ENCODE results near the gene TPSAB1.
"Not testable (repeated sequence)": the region's sequence is repeated elsewhere in the genome, so short reads cannot be mapped to it uniquely, and the experiment has no call there.

Gene TPSAB1

GRCh38 chr16:1223355-1224214 is 16.9 kb upstream of the TPSAB1 start:
- DNase-seq (ENCODE audit: low read depth, low spot score) = no peak

DNA sequence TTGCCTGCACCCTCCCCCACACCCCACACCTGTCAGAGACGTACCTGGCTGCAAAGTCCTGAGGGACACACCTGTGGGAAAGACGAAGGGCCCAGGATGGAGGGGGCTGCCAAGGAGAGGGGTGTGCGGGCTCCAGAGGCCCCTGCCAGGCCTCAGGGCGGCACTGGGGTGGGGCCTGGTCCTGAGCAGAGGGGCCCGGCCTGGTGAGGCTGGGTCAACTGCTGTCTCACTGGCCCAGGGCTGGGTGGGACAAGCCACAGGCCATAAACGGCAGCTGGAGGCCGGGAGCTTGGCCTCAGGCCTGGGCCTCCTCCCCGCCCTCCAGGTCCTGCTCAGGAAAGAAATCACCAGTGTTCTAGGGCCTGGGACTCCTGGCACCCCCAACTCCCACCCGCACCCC is 15.9 kb upstream of the TPSAB1 start:
- no peak for DNase-seq (ENCODE audit: low read depth, low spot score)

- DNase-seq (ENCODE audit: low read depth, low spot score) = no peak
Observed at GRCh38 chr16:1225051-1225451, 15.5 kb upstream of the TPSAB1 start, which contains the start of gene TPSG1. TPSG1 (minus strand) TSS chr16:1225268; CDS start chr16:1225252, 16 bp downstream.

GRCh38 chr16:1225728-1226311 is 14.7 kb upstream of the TPSAB1 start:
- not testable (repeated sequence) for DNase-seq (ENCODE audit: low read depth, low spot score)

DNA sequence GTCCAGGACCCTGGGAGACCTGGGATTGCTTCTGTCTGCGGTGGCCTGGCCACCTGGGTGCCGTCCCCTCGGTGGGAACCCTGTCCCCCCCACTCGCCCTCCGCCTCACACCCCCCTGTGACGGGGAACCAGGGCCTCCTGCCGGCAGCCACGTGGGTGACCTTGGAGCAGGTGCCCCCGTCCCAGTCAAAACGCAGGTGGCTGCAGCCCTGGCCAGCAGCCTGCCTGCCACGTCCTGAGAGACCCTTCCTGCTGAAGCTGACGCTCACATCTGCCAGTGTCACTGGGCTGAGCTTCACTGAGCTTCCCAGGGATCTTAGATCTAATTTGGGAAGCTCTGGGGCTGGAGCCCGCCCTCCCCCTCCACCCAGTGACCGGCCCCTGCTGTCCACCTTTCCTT is 13.8 kb upstream of the TPSAB1 start:
- not testable (repeated sequence) for DNase-seq (ENCODE audit: low read depth, low spot score)

DNA sequence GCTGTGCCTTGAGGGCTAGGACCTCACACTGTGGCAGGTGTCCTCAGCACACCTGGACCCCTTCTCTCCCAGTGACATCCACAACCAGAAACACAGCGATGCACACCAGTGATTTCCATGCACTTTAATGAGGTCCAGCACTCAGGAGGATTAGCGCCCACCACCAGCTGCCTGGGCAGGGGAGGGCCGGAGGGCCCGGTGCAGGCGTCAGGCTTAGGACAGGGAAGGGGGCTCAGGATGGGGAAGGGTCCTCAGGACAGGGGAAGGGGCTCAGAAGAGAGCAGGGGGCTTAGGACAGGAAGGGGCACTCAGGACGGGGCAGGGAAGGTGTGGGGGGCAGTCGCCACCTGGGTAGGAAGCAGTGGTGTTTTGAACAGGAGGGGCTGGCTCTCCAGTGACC is 12.3 kb upstream of the TPSAB1 start:
- not testable (repeated sequence) for DNase-seq (ENCODE audit: low read depth, low spot score)

DNA sequence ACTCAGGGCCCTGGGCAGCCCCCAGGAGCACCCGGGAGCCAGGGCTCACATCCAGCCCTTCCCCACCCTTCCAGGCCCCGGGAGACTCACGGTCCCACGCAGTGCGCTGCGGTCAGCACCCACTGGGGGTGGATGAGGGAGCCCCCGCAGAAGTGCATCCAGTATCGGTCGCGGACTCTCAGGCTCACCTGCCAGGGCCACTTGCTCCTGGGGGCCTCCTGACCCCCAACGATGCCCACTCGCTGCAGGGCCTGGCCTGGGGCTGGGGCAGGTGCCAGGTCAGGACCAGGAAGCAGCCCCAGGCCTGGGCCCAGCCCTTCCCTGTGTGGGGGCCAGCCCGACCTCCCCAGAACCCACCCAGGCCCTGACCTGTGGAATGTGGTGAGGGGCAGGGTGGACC is 11.0 kb upstream of the TPSAB1 start:
- DNase-seq (ENCODE audit: low read depth, low spot score) = not testable (repeated sequence)

- DNase-seq (ENCODE audit: low read depth, low spot score) = not testable (repeated sequence)
Observed at GRCh38 chr16:1230084-1230470, 10.4 kb upstream of the TPSAB1 start, which contains the start of gene TPSB2. TPSB2 (minus strand) TSS chr16:1230184; CDS start chr16:1229951, 233 bp downstream.

DNA sequence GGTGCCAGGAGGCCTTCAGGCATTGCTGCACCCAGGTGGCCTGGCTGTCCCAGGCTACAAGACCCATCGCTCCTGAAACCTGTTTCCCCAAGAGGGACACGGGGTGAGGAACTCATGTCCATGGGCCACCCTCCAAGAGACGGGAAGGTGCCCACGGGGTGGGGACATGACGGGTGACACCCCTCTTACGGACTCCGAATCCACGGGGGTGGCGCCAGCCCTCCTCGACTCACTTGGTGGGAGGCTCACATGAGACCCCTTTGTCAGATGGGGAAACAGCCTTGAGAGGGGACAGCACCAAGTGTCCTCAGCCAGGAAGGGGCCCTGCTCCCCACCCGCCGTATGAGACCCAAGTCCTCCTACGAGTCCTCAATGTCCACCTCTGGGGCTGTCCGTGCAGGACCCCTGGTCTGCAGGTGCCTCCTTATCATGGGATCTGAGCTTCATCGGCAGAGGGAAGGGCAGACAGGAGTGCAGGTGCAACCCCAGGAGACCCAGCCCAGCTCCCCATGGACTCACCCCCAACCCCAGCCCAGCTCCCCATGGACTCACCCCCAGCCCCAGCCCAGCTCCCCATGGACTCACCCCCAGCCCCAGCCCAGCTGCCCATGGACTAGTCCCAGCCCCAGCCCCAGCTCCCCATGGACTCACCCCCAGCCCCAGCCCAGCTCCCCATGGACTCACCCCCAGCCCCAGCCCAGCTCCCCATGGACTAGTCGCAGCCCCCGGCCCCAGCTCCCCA is 9.9 kb upstream of the TPSAB1 start:
- DNase-seq (ENCODE audit: low read depth, low spot score) = not testable (repeated sequence)

DNA sequence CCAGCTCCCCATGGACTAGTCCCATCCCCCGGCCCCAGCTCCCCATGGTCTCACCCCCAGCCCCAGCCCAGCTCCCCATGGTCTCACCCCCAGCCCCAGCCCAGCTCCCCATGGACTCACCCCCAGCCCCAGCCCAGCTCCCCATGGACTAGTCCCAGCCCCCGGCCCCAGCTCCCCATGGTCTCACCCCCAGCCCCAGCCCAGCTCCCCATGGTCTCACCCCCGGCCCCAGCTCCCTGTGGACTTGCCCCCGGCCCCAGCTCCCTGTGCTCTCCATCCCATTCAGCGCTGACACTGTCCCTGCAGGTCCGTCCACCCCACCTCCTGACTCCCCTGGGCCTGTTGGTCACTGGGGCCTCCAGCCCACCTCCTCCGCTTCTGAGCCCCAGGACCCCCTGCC is 9.2 kb upstream of the TPSAB1 start:
- not testable (repeated sequence) for DNase-seq (ENCODE audit: low read depth, low spot score)

DNA sequence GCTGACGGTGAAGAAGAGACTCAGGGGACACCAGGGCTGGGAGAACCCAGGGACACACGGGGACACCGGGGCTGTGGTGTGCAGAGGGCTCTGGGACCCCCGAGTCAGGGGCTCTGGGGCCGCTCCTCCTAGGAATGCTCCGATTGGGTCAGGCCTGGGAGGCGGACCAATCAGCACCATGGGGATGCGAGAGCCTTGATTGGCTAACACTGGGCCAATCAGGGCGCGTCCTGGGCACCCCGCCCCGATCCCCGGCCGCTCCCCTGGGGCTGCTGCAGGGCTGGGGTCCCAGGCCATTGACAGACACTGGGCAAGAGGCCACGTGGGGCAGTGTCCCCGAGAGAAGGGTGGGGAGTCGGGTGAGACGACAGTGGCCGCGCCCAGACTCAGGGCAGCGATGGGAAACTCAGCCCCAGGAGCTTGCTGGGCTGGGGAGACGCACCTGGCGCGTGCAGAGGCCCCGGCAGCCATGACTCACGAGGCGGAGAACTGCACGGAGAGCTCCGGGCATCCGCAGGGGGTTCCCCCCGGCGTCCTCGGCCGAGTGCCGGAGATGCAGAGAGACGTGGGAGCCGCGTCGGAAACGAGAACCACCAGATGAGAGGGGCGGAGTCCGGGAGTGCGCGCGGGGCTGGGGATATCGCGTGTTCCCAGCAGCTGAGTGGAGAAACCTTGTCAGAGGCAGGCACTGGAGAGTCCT is 8.3 kb upstream of the TPSAB1 start:
- not testable (repeated sequence) for DNase-seq (ENCODE audit: low read depth, low spot score)

GRCh38 chr16:1236659-1237058 is 3.8 kb upstream of the TPSAB1 start:
- not testable (repeated sequence) for DNase-seq (ENCODE audit: low read depth, low spot score)

- DNase-seq (ENCODE audit: low read depth, low spot score) = no peak
Observed at GRCh38 chr16:1237990-1238389, 2.5 kb upstream of the TPSAB1 start.

GRCh38 chr16:1238909-1239308 is 1.6 kb upstream of the TPSAB1 start:
- DNase-seq (ENCODE audit: low read depth, low spot score) = not testable (repeated sequence)

GRCh38 chr16:1239575-1239974 is 930 bp upstream of the TPSAB1 start:
- not testable (repeated sequence) for DNase-seq (ENCODE audit: low read depth, low spot score)

DNA sequence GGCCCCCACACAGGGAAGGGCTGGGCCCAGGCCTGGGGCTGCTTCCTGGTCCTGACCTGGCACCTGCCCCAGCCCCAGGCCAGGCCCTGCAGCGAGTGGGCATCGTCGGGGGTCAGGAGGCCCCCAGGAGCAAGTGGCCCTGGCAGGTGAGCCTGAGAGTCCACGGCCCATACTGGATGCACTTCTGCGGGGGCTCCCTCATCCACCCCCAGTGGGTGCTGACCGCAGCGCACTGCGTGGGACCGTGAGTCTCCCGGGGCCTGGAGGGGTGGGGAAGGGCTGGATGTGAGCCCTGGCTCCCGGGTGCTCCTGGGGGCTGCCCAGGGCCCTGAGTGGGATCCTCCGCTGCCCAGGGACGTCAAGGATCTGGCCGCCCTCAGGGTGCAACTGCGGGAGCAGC is 576 bp downstream of the TPSAB1 start:
- not testable (repeated sequence) for DNase-seq (ENCODE audit: low read depth, low spot score)

- DNase-seq (ENCODE audit: low read depth, low spot score) = not testable (repeated sequence)
Observed at GRCh38 chr16:1243363-1243762, 2.9 kb downstream of the TPSAB1 start.

DNA sequence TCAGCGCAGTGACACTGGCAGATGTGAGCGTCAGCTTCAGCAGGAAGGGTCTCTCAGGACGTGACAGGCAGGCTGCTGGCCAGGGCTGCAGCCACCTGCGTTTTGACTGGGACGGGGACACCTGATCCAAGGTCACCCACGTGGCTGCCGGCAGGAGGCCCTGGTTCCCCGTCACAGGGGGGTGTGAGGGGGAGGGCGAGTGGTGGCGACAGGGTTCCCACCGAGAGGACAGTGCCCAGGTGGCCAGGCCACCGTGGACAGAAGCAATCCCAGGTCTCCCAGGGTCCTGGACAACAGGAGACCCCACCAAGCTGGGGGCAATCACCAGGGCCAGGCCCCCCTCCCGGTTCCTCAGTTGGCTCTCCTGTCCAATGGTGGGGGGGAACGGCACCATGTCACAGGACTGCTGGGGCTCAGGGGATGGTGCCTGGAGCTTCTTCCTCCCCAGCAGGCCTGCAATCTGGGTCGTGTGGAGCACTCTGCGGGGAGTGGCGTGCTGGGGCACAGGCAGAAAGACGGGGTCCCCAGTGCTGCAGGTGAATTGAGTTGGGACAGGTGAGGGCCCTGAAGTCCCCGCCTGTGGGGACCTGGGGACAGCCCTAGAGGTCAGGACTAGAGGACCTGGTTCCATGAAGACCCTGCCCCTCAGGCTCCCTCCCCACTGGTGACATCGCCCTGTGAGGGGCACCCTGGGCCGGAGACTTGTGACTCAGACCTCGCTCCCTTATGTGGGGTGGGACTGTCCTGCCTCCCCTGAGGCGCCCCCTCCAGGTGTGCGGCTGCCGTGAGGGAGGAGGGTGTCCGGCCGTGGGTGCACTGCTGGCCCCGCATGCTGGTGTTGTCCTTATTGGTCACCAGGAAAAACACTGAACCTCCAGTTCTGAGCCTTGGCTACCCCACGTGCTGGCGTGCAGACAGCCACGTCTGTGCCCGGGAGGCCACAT is 3.7 kb downstream of the TPSAB1 start:
- not testable (repeated sequence) for DNase-seq (ENCODE audit: low read depth, low spot score)

DNA sequence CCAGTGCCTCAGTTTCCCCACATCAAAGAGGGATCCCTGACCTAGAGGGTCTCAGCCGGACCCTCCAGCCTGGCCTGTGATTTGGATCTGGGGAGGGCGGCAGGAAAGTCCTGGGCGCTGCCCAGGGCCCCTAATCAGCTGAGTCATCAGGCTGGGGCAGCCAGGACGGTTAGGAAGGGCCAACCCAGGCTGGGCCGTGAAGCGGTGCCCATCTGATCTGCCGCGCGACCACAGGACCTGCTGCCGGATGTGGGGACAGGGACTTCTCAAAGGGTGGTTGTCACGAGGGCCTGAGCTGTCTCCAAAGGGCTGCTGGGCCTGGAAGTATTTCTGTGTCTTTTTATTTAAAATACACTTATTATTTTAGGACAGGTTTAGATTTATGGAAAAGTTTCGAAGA is 4.4 kb downstream of the TPSAB1 start:
- DNase-seq (ENCODE audit: low read depth, low spot score) = no peak

DNA sequence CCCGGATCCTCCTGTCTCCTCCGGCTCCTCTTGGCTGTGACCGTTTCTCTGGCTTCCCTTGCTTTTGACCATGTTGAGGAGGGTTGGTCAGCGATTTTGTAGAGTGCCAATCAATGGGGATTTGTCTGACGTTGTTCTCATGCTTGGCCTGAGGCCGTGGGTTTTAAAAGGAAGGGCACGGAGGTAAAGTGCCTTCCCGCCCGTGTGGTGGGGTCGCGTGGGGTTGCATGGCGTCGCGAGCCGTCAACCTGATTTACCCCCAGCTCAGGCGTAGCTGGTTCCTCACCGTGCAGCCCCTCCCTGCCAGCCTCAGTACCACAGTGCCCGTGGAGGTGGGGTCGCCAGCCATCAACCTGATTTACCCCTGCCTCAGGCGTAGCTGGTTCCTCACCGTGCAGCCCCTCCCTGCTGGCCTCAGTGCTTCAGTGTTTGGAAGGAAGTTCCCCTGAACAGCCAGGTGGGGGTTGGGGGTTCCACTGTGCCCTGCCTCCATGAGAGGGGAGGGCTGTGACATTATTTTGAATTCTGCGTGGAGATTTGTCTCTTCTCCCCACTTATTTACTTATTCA is 5.0 kb downstream of the TPSAB1 start:
- no peak for DNase-seq (ENCODE audit: low read depth, low spot score)
